GM08714 (cell line): ENCODE measurements around the gene ZNF488.

ENCODE experiments used
- H3K4me3 ChIP-seq: fragments of 200-500 bp; sonication (Bioruptor generic); 2 replicates; pipeline ENCODE4 v1.5.1; 2014; ENCODE audit warnings: mild to moderate bottlenecking, low read length, inconsistent platforms
- ZNF274 ChIP-seq: IDR thresholded peaks from 2 replicates; pipeline ENCODE4 v1.6.1; 2012; ENCODE audit warnings: mild to moderate bottlenecking, low read depth, low read length

The ZNF488 gene

DNA sequence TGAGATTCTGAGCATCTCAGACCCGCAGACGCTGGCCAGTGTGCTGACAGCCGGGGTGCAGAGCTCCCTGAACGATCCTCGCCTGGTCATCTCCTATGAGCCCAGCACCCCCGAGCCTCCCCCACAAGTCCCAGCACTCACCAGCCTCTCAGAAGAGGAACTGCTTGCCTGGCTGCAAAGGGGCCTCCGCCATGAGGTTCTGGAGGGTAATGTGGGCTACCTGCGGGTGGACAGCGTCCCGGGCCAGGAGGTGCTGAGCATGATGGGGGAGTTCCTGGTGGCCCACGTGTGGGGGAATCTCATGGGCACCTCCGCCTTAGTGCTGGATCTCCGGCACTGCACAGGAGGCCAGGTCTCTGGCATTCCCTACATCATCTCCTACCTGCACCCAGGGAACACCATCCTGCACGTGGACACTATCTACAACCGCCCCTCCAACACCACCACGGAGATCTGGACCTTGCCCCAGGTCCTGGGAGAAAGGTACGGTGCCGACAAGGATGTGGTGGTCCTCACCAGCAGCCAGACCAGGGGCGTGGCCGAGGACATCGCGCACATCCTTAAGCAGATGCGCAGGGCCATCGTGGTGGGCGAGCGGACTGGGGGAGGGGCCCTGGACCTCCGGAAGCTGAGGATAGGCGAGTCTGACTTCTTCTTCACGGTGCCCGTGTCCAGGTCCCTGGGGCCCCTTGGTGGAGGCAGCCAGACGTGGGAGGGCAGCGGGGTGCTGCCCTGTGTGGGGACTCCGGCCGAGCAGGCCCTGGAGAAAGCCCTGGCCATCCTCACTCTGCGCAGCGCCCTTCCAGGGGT is 35.2 kb downstream of the ZNF488 start:
- no peak overlapping the region for H3K4me3 ChIP-seq
- no peak for TF ChIP-seq ZNF274

DNA sequence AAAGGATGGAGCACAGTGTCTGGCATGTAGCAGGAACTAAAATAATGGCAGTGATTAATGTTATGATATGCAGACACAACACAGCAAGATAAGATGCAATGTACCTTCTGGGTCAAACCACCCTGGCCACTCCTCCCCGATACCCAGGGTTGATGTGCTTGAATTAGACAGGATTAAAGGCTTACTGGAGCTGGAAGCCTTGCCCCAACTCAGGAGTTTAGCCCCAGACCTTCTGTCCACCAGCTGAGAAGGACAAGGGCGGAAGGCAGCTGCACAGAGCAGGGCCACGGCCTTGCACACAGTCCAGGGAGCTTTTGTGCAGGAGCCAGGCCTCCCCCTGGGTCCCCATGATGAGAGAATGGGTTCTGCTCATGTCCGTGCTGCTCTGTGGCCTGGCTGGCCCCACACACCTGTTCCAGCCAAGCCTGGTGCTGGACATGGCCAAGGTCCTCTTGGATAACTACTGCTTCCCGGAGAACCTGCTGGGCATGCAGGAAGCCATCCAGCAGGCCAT is 35.9 kb downstream of the ZNF488 start, which contains the start of gene RBP3:
RBP3 (plus strand) TSS at position 226 of the 514 bp plus-strand sequence; CDS start at position 348, 122 bp downstream.
- H3K4me3 ChIP-seq, result no peak within 1 kb of the TSS
- TF ChIP-seq ZNF274, result no peak

DNA sequence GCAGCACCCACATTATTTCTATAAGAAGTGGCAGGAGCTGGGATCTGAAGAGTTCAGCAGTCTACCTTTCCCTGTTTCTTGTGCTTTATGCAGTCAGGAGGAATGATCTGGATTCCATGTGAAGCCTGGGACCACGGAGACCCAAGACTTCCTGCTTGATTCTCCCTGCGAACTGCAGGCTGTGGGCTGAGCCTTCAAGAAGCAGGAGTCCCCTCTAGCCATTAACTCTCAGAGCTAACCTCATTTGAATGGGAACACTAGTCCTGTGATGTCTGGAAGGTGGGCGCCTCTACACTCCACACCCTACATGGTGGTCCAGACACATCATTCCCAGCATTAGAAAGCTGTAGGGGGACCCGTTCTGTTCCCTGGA is 36.8 kb downstream of the ZNF488 start:
- H3K4me3 ChIP-seq, result no peak overlapping the region
- TF ChIP-seq ZNF274, result no peak

DNA sequence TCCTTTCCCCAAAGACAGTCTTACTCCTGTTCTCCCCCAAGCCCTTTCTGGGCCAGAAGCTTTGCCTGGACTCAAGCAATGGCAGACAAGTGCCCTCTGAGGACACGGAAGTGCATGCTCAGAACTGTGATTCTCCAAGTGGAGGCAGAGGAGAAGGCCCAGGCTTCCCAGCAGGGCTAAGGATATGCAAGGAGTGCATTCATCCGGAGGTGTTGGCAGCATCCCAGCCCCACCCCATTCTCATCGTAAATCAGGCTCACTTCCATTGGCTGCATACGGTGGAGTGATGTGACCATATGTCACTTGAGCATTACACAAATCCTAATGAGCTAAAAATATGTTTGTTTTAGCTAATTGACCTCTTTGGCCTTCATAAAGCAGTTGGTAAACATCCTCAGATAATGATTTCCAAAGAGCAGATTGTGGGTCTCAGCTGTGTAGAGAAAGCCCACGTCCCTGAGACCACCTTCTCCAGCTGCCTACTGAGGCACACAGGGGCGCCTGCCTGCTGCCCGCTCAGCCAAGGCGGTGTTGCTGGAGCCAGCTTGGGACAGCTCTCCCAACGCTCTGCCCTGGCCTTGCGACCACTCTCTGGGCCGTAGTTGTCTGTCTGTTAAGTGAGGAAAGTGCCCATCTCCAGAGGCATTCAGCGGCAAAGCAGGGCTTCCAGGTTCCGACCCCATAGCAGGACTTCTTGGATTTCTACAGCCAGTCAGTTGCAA is 37.4 kb downstream of the ZNF488 start:
- TF ChIP-seq ZNF274, result no peak
- H3K4me3 ChIP-seq, result no peak overlapping the region

DNA sequence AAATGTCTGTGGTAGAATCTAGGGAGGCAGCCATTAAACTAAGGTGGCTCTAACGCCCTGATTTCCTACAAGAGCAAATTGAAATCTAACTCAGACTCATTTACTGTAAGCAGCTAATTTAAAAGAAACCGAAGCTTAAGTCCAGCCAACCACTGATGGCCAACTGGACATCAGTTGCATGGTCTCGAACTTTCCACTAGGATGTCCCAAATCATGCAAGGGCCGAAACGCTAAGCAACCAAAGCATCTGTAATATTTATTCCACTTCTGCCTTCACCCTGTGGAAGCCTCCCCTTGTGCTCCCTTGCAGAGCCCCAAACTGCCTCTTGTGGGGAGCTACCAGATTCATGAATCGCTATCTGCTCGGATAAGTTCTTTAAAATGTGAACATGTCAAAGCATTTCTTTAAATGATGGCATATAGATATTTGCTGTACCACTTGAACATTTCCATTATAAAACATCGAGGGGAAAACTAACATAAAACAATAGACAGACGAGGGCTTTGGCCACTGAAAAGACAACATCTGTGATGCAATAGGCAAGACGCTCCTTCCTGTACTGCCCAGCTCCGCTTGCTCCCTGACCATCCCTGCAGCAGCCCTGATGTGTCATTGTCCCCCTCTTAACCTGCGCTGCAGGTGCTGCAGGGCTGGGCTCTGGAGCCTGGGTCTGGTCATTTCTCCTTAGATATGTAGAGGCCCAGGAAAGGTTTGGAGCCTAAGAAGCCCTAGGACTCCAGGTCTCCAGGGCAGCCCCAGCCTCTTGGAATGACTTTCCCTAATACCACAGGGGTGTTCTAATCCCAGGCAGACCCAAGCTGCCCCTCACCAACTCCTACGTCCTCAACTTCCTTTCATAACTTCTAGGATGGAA is 38.9 kb downstream of the ZNF488 start:
- TF ChIP-seq ZNF274, result no peak
- H3K4me3 ChIP-seq, result no peak overlapping the region

DNA sequence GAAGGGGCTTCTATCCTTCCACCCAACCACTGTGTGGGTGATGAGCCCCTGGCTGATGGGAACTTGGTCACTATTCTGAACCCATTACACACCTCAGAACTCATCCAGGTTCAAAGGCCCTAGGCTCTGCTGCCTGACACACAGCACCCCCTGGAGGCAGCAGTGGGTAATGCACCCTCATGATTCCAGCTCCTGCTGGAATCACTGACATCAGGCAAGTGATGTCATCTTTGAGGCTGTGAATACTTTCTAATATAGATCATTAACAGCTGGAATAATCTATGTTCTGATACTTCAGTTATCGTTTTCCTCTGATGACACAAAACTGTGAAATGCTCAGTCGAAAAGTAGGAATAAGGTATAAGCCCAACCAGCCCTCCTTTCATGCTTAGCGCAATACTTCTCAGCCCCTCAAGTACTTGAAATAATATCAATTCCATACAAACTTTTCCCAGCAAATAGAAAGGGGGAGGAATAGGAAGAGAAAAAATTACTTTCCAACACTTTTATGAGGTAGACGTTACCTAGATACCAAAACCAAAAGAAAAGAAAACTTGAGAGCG is 43.4 kb downstream of the ZNF488 start:
- TF ChIP-seq ZNF274, result no peak
- H3K4me3 ChIP-seq, result no peak overlapping the region

DNA sequence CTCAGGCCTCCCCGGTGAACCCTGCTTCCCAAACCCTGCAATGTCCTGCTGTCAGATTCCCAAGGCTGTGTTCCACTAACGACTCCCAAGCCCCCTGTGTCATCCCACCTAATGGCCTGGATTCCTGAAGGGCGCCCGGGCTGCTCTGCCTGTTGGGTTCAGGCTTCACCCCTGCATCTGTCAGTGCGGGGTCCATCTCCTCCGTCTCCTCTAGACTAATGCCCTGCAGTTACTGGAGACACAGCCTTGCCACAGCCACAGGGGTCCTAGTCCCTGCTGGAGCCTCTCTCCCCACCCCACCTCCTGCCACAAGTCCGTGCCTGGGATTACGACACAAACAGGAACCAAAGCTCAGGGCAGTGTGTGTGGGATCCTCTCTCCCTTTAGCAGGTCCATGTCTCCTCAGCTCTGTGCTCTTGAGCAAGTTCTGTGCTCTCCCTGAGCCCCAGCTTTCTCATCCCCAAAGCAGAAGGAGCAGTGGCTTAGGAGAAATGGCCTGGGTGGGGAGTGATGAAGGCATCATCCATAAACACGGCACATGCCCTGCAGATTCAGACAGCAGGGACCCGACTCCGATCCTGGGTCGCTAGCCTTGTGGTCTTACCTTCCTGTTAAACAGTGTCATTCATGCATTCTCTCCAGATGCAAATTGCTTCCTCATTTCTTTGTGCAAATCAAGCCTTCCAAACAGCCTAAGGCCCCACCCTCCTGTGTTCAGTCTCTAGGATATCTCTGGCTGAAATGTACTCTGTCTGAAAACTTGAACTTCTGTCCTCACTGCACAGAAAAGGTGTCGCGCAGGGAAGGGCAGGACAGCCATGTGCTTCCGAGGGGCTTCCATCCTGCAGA is 44.1 kb downstream of the ZNF488 start:
- no peak for TF ChIP-seq ZNF274
- no peak overlapping the region for H3K4me3 ChIP-seq

DNA sequence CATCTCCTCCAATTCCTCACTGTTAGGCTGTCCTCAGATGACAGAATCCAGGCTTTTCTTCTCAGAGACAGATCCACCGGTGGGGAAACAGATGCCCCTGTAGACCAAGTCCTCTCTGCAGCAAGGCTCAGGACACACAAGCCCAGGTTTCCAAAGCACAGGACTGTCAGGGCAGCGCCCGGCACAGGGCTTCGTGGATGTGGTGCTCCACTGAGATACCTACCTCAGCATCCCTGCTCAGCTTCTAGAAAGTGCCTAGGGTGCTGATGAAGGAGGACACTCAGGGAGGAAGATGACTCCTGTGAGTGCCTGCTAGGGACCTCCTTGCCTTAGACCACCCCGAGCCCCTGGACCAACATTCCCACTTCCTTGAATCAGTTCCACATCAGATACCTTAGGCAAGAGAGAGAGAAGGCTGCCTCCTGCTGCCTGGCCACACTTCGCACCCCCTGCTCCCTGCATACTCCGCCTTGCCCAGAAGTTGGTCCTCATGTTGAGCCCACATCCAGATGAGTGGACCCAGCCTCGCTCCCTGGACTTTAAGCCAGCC is 44.8 kb downstream of the ZNF488 start:
- TF ChIP-seq ZNF274, result no peak

DNA sequence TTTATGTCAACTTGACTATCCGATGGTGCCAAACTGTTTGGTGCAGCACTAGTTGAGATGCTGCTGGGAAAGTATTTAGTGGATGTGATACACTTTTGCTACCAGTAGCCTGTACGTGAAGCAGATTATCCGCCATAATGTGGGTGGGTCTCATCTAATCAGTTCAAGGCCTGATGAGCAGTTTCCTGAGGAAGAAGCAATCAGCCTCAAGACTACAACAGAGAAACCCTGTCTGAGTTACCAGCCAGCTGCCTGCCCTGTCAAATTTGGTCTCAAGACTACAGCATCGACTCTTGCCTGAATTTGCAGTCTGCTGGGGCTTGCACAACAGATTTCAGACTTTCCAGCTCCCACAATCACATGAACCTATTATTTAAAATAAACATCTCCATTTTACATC is 46.8 kb downstream of the ZNF488 start:
- no peak overlapping the region for H3K4me3 ChIP-seq

More for the DNA sequence above, 44.8 kb downstream of the ZNF488 start:
- H3K4me3 ChIP-seq, result no peak overlapping the region

DNA sequence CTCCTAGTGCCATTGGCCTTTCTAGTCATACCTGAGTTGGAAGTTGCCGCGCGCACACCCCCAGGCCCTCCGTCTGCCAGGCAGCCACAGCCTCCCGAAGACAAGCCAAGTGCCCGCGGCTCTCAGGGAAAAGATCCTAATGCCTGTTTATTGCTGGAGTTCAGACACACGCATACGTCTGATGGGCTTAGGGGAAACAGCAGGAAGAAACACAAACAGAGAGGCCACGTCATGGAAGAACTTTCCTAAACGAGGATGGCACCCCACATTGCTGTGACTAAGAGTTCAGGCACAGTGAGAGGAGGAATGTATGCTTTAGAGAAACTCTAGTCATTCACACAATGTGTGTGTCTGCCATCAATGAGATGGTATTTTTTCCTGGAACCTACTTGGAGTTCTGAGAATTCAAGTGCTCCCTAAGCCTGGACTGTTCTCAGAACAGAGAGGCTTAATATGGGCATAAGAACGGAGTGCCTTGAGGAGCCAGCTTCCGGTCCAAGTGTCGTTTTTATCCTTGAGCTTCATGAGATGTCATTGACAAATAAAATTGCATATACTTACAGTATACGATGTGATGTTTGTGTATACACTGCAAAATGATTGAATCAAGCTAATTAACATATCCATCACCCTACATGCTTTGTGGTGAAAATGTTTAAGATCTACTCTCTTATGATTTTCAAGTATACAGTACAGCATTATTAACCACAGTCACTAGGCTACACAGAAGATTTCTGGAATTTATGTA is 47.5 kb downstream of the ZNF488 start:
- no peak for TF ChIP-seq ZNF274
- H3K4me3 ChIP-seq, result no peak overlapping the region

More for the DNA sequence above, 46.8 kb downstream of the ZNF488 start:
- no peak for TF ChIP-seq ZNF274

DNA sequence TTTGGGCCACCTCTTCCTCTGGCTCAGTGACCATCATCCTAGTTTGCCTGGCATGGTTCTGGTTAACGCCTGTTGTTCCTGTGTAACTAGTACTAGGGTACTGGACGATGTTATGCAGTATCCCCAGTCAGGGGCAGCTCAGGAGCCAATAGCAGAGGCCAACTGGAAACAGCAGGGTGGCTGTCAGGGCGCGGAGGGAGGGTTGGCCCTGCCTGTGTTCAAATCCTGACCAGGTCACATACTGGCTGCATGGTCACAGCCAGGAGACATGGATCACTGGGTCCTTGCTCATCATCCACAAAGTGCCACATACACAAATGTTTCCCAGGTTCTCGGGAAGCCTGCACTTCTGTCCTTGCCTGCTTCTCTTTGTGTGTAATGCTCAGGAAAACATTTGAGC is 48.2 kb downstream of the ZNF488 start:
- no peak for TF ChIP-seq ZNF274
- no peak overlapping the region for H3K4me3 ChIP-seq
